IPS-20b (cell line): Measurements from ENCODE around the gene GNAS.

Experiments used
- H3K27ac ChIP-seq: one replicate; pipeline ENCODE4 v1.5.1; 2013; ENCODE audit warnings: low read length
- H3K27me3 ChIP-seq: 2 replicates; pipeline ENCODE4 v1.6.1; 2013; ENCODE audit warnings: mild to moderate bottlenecking, low read length, inconsistent platforms; ENCODE audit not compliant: insufficient read depth
- H3K36me3 ChIP-seq: 2 replicates; pipeline ENCODE4 v1.6.1; 2013; ENCODE audit warnings: low read depth, mild to moderate bottlenecking, inconsistent platforms, low read length, moderate library complexity; ENCODE audit not compliant: insufficient read depth
- H3K4me1 ChIP-seq: 2 replicates; pipeline ENCODE4 v1.6.1; 2013; ENCODE audit warnings: mild to moderate bottlenecking, control low read depth, inconsistent platforms, low read length, moderate library complexity; ENCODE audit not compliant: insufficient read depth
- H3K4me3 ChIP-seq: 2 replicates; pipeline ENCODE4 v1.5.1; 2013; ENCODE audit warnings: mild to moderate bottlenecking, low read length, inconsistent platforms
- H3K9ac ChIP-seq: 2 replicates; pipeline ENCODE4 v1.6.1; 2013; ENCODE audit warnings: low read depth, mild to moderate bottlenecking, inconsistent platforms, low read length, moderate library complexity
- H3K9me3 ChIP-seq: 2 replicates; pipeline ENCODE4 v1.6.1; 2013; ENCODE audit warnings: mild to moderate bottlenecking, low read depth, low read length, inconsistent platforms; ENCODE audit not compliant: insufficient read depth

Gene GNAS

DNA sequence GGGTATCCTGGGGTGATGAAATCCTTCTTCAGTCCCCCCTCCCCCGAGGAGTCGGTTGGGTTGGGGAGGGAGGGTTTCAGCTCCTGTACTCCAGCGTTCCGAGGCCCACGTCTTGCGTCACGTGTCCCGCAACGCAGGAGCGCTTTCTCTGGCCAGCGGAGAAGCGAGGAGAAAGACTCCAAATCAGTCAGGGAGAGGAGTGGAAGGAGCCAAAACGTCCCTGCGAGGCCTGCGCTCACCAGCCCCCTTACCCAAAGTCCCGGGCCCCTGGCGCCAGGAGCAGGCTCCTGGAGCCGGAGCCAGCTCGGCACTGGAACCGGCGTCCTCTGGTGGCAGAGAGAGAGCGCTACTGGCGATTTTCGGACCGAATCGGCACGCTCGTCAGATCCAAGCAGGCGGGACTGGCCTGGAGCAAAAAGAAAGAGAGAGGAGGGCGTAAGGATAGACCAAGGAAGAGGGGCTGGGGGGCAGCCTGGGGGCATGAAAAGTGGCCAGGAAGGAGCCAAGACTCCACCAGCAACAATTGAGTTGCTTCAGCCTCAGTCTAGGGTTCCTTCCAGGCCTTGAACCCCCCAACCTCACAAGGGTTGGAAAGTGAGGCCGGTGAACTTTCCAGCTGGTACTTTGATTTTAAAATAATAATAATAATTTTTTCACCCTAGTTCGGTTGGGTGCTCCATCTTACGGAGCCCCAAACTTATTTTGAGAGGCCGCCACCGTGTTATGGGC, at the start of gene GNAS:
GNAS (plus strand) TSS at position 174 of the 729 bp plus-strand sequence.
- Histone ChIP-seq H3K9me3 (no peaks in the 10 kb centered on the region), H3K4me3 (peak within 1 kb of the TSS; percentile 62), H3K27me3 (peaks cover 69% of the 10 kb centered on the region), H3K9ac (peak within 1 kb of the TSS; percentile 72; the same call in 1 of the 2 replicates), H3K4me1 (no peaks in the 10 kb centered on the region; the same call in 1 of the 2 replicates), H3K27ac (peak within 1 kb of the TSS; percentile 25), H3K36me3 (peaks cover 9% of the 10 kb centered on the region; the same call in 1 of the 2 replicates)

GRCh38 chr20:58803533-58803932, 49.0 kb upstream of the GNAS start:
- no peaks in the 10 kb centered on the region for H3K27me3 ChIP-seq
- H3K4me1 ChIP-seq, result peaks cover 24% of the 10 kb centered on the region
- H3K27ac ChIP-seq, result no peak overlapping the region
- H3K36me3 ChIP-seq, result no peaks in the 10 kb centered on the region
- H3K9ac ChIP-seq, result no peak overlapping the region
- H3K4me3 ChIP-seq, result no peak overlapping the region
- H3K9me3 ChIP-seq, result no peaks in the 10 kb centered on the region

DNA sequence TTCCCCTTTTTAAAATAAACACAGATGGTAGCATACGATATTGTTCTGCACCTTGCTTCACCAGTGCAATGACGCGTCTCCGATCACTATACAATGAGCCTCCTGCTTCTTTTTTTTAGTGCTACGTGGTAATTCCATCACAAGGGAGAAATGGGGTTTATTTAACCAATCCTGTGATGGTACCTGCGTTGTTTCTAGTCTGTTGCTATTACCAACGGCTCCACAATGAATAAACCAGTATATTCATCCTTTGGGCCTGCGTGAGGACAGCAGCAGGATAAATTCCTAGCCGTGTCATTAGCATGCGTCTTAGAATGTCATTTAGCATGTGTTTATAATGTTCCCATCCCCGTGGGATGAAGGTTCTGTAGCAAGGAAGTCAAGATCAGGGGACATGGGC, 44.7 kb upstream of the GNAS start:
- no peak overlapping the region for H3K4me3 ChIP-seq
- H3K9me3 ChIP-seq, result no peaks in the 10 kb centered on the region
- H3K4me1 ChIP-seq, result peaks cover 18% of the 10 kb centered on the region; the same call in 1 of the 2 replicates
- no peak overlapping the region for H3K27ac ChIP-seq
- H3K27me3 ChIP-seq, result no peaks in the 10 kb centered on the region
- no peak overlapping the region for H3K9ac ChIP-seq
- H3K36me3 ChIP-seq, result no peaks in the 10 kb centered on the region

- no peak overlapping the region for H3K27ac ChIP-seq
Observed at GRCh38 chr20:58808271-58809046, 44.1 kb upstream of the GNAS start.

DNA sequence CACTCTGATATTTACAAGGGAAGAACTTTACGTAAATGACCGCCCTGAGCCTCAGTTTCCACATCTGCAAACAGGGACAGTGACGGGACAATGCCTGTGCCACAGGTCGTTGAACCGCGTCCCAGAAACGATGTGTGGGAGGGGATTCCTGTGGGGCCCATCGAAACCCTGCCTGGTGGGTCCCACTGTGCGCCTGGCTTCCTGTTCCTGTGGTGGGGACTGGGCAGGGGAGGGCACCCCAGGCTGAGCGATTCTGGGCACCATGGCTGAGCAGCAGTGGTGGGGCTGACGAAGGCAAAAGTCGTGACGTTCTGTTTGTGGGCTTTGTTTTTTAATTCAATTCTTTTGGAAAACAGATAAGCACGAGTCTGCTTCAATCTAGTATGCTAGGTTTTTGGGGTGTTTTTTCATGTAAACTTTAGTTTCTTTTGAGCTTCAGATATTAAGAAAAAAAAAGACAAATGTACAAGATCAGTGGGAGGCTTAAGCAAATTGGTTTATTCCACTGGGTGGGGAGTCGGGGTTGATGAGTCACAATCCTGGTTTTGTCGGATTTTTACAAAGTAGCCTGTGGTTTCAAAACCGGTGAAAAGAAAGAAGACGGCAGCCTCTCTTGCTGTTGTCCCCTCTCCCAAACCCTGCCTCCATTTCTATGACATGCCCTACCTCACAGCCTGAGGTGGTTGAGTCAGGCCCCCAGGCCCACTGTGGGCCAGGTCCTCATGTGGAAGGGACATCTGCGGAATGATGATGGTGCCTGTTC, 42.2 kb upstream of the GNAS start:
- no peaks in the 10 kb centered on the region for H3K36me3 ChIP-seq
- no peak overlapping the region for H3K4me3 ChIP-seq
- H3K27me3 ChIP-seq, result no peaks in the 10 kb centered on the region
- no peak overlapping the region for H3K9ac ChIP-seq
- no peaks in the 10 kb centered on the region for H3K9me3 ChIP-seq
- peaks cover 11% of the 10 kb centered on the region; the same call in 1 of the 2 replicates for H3K4me1 ChIP-seq
- no peak overlapping the region for H3K27ac ChIP-seq

More at GRCh38 chr20:58808271-58809046, 44.1 kb upstream of the GNAS start:
- Histone ChIP-seq H3K27me3 (no peaks in the 10 kb centered on the region), H3K36me3 (no peaks in the 10 kb centered on the region), H3K4me1 (peaks cover 11% of the 10 kb centered on the region; the same call in 1 of the 2 replicates), H3K9me3 (no peaks in the 10 kb centered on the region), H3K9ac (no peak overlapping the region), H3K4me3 (no peak overlapping the region)

DNA sequence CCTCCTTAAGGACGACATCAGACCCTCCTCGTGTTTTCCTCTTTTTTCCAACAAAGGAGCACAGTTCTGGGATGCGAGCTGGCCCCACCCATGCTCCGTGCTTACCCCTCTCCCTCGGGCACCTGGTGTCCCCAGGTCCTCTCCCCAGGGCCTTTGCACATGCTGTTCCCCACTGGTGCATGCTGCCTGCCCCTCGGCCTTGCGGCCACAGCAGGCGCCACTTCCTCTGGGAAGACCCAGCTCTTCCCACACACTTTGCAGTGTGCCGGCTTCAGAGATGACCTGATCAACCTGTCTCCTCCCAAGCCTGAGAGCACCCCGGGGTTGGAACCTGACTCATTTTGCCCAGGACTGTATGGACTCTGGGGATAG, 41.7 kb upstream of the GNAS start:
- Histone ChIP-seq H3K4me1 (peaks cover 11% of the 10 kb centered on the region; the same call in 1 of the 2 replicates), H3K9me3 (no peaks in the 10 kb centered on the region), H3K4me3 (no peak overlapping the region), H3K27ac (no peak overlapping the region), H3K36me3 (no peaks in the 10 kb centered on the region), H3K27me3 (no peaks in the 10 kb centered on the region), H3K9ac (no peak overlapping the region)

GRCh38 chr20:58811334-58811733, 41.2 kb upstream of the GNAS start:
- Histone ChIP-seq H3K4me3 (no peak overlapping the region), H3K27ac (no peak overlapping the region), H3K9ac (no peak overlapping the region), H3K36me3 (no peaks in the 10 kb centered on the region), H3K4me1 (peaks cover 11% of the 10 kb centered on the region; the same call in 1 of the 2 replicates), H3K27me3 (no peaks in the 10 kb centered on the region), H3K9me3 (no peaks in the 10 kb centered on the region)

DNA sequence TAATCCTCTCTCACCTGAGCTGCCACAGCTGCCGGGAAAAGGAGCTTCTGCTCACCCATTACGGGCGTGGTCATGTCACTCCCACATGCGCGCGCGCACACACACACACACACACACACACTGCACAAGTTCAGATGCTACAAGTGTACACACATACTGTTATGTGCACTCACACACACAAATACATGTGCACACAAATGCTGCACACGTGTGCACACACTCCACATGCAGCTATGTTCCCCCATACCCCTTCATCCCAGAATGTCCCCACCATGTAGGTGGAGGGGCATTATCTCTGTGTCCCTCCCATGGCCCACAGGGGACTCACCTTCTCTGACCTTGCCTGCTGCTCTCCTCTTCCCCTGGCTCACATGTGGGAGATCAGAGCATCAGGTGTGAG, 39.1 kb upstream of the GNAS start:
- Histone ChIP-seq H3K4me1 (0 out of 2 replicates have a peak, but pooled peaks cover 6% of the 10 kb centered on the region), H3K4me3 (no peak overlapping the region)

GRCh38 chr20:58815448-58815847, 37.1 kb upstream of the GNAS start:
- H3K9me3 ChIP-seq, result peaks cover under 1% of the 10 kb centered on the region; the same call in 1 of the 2 replicates

More for the DNA sequence above, 39.1 kb upstream of the GNAS start:
- Histone ChIP-seq H3K27me3 (no peaks in the 10 kb centered on the region), H3K9ac (no peak overlapping the region), H3K27ac (no peak overlapping the region), H3K9me3 (no peaks in the 10 kb centered on the region), H3K36me3 (no peaks in the 10 kb centered on the region)

GRCh38 chr20:58816051-58816450, 36.5 kb upstream of the GNAS start:
- Histone ChIP-seq H3K27me3 (no peaks in the 10 kb centered on the region), H3K4me1 (no peaks in the 10 kb centered on the region), H3K36me3 (no peaks in the 10 kb centered on the region), H3K4me3 (no peak overlapping the region), H3K9ac (no peak overlapping the region), H3K27ac (no peak overlapping the region), H3K9me3 (peaks cover 5% of the 10 kb centered on the region; the same call in 1 of the 2 replicates)

More at GRCh38 chr20:58815448-58815847, 37.1 kb upstream of the GNAS start:
- no peaks in the 10 kb centered on the region for H3K4me1 ChIP-seq
- no peak overlapping the region for H3K27ac ChIP-seq
- no peaks in the 10 kb centered on the region for H3K27me3 ChIP-seq
- no peak overlapping the region for H3K9ac ChIP-seq
- H3K4me3 ChIP-seq, result no peak overlapping the region
- H3K36me3 ChIP-seq, result no peaks in the 10 kb centered on the region

GRCh38 chr20:58816957-58817651, 35.4 kb upstream of the GNAS start:
- no peaks in the 10 kb centered on the region for H3K36me3 ChIP-seq
- no peaks in the 10 kb centered on the region for H3K4me1 ChIP-seq
- no peak overlapping the region for H3K4me3 ChIP-seq
- no peak overlapping the region for H3K27ac ChIP-seq
- H3K9me3 ChIP-seq, result peaks cover 5% of the 10 kb centered on the region; the same call in 1 of the 2 replicates
- no peak overlapping the region for H3K9ac ChIP-seq
- no peaks in the 10 kb centered on the region for H3K27me3 ChIP-seq
